Activated T-cell treated with anti-CD3 and anti-CD28 coated beads for 48 hours (primary cell): ENCODE data around the gene MTX2.
"Not testable (repeated sequence)": the region's sequence is repeated elsewhere in the genome, so short reads cannot be mapped to it uniquely, and the experiment has no call there.

Source experiments
- DNase-seq: peaks from one replicate; pipeline ENCODE4 v3.0.0-alpha.2; 2020; ENCODE audit warnings: low read depth

The MTX2 gene

GRCh38 chr2:176291335-176291734, 22.1 kb downstream of the MTX2 start:
- DNase-seq = no peak

- no peak for DNase-seq
Measured at GRCh38 chr2:176291809-176292283, 22.6 kb downstream of the MTX2 start.

- no peak for DNase-seq
Measured at GRCh38 chr2:176292608-176293007, 23.4 kb downstream of the MTX2 start.

GRCh38 chr2:176293334-176293733, 24.1 kb downstream of the MTX2 start:
- DNase-seq = no peak

- DNase-seq = no peak
Measured at GRCh38 chr2:176297067-176297466, 27.8 kb downstream of the MTX2 start.

- DNase-seq = no peak
Measured at GRCh38 chr2:176297737-176298136, 28.5 kb downstream of the MTX2 start.

- not testable (repeated sequence) for DNase-seq
Measured at GRCh38 chr2:176306020-176306419, 36.8 kb downstream of the MTX2 start.

- no peak for DNase-seq
Measured at GRCh38 chr2:176317199-176317598, 48.0 kb downstream of the MTX2 start.

GRCh38 chr2:176317623-176318065, 48.4 kb downstream of the MTX2 start:
- no peak for DNase-seq

- no peak for DNase-seq
Measured at GRCh38 chr2:176321916-176322315, 52.7 kb downstream of the MTX2 start.

- DNase-seq = no peak
Measured at GRCh38 chr2:176324862-176325261, 55.6 kb downstream of the MTX2 start.

GRCh38 chr2:176325732-176326131, 56.5 kb downstream of the MTX2 start:
- DNase-seq = no peak

GRCh38 chr2:176328149-176328548, 58.9 kb downstream of the MTX2 start:
- DNase-seq = no peak

GRCh38 chr2:176330612-176331011, 61.4 kb downstream of the MTX2 start:
- no peak for DNase-seq

- DNase-seq = no peak
Measured at GRCh38 chr2:176331646-176332045, 62.4 kb downstream of the MTX2 start.

- DNase-seq = no peak
Measured at GRCh38 chr2:176334729-176335128, 65.5 kb downstream of the MTX2 start.

GRCh38 chr2:176338395-176338794, 69.2 kb downstream of the MTX2 start:
- DNase-seq = no peak

GRCh38 chr2:176339208-176339607, 70.0 kb downstream of the MTX2 start:
- no peak for DNase-seq

- no peak for DNase-seq
Measured at GRCh38 chr2:176356251-176356650, 87.0 kb downstream of the MTX2 start.

- no peak for DNase-seq
Measured at GRCh38 chr2:176364273-176364977, 95.2 kb downstream of the MTX2 start.

GRCh38 chr2:176368349-176368748, 99.1 kb downstream of the MTX2 start:
- DNase-seq = no peak

- no peak for DNase-seq
Measured at GRCh38 chr2:176370467-176371171, 101.4 kb downstream of the MTX2 start.

GRCh38 chr2:176373155-176373554, 103.9 kb downstream of the MTX2 start:
- DNase-seq = not testable (repeated sequence)

- DNase-seq = no peak
Measured at GRCh38 chr2:176378323-176378722, 109.1 kb downstream of the MTX2 start.
